ENCODE measurements around the gene BACE2. TPM values are rescaled to one million over a fixed set of nuclear protein-coding genes. Genes with fewer than 3 reads are reported as not detected.

The BACE2 gene
- total and polyA plus RNA-seq, 2 experiments from 2014 or later = 28.4 to 37.0 TPM

DNA sequence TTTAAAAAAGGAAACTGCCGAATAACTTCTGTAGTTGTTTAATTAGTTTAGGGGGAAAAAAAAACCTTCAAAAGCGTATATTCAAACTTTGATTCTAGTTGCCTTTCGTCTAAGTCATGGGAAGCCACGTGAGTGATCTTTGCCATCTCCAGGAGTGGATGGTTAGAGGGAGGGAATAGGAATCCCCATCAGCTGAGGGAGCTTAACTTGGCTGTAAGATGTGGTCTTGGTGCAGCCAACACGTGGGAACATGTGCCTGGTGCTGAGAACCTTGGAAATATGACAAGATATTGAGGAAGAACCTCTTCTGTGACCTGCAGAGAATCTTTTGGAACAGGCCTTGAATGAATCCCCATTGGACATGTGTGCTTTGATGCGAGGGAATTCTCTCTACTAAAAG is 1.7 kb downstream of the BACE2 start:
- DNase-seq (ENCODE audit: low spot score) = no peak
- H3K27ac ChIP-seq = no peak overlapping the region
- no peaks in the 10 kb centered on the region for H3K27me3 ChIP-seq
- 68% methylated on average over 6 of the region's 6 CpGs for WGBS (ENCODE audit: low lambda C conversion rate, missing lambda C conversion rate)
- TF ChIP-seq, protein P1, sequence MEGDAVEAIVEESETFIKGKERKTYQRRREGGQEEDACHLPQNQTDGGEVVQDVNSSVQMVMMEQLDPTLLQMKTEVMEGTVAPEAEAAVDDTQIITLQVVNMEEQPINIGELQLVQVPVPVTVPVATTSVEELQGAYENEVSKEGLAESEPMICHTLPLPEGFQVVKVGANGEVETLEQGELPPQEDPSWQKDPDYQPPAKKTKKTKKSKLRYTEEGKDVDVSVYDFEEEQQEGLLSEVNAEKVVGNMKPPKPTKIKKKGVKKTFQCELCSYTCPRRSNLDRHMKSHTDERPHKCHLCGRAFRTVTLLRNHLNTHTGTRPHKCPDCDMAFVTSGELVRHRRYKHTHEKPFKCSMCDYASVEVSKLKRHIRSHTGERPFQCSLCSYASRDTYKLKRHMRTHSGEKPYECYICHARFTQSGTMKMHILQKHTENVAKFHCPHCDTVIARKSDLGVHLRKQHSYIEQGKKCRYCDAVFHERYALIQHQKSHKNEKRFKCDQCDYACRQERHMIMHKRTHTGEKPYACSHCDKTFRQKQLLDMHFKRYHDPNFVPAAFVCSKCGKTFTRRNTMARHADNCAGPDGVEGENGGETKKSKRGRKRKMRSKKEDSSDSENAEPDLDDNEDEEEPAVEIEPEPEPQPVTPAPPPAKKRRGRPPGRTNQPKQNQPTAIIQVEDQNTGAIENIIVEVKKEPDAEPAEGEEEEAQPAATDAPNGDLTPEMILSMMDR (IDR thresholded peaks at IDR 0.05; ENCODE audit: poor library complexity) = no peak
- TF ChIP-seq EZH2 (IDR thresholded peaks at IDR 0.05; ENCODE audit: borderline replicate concordance) (no peak), EZH2phosphoT487 (IDR thresholded peaks at IDR 0.05; ENCODE audit: low read depth, severe bottlenecking, unreplicated experiment) (no peak)
- no peak overlapping the region for H3K4me3 ChIP-seq
- no peaks in the 10 kb centered on the region for H3K9me2 ChIP-seq (replicated peaks; ENCODE audit: insufficient read depth)
- peaks cover 27% of the 10 kb centered on the region for H3K79me2 ChIP-seq
- no peaks in the 10 kb centered on the region for H3K36me3 ChIP-seq (replicated peaks; ENCODE audit: insufficient read depth, low read depth)
- H2AFZ ChIP-seq = no peak overlapping the region
- H3K9me3 ChIP-seq (ENCODE audit: low read depth) = no peaks in the 10 kb centered on the region
- peaks cover 3% of the 10 kb centered on the region for H4K20me1 ChIP-seq (ENCODE audit: insufficient read depth, poor library complexity, severe bottlenecking)
- peak overlapping the region; percentile 99 for H3K4me2 ChIP-seq
- H3K4me1 ChIP-seq (ENCODE audit: insufficient read depth) = peaks cover 12% of the 10 kb centered on the region

DNA sequence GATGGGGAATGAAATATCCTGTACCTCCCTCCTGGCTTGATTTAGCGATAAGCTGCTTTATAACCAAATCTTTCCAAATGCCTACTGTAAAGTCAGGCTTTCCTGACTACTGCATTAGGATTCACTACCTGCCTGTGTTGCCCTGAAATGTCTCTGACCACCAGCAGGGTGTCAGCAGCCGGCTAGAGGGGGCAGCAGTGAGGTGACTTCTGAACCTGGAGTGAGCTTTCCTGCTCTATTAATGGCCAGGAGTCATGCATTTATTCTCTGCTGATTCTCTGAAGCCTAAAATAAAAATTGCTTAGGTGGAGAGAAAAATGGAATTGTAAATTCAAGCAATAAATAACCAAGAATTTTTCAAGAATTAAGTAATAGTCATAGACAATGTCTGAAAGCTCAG is 2.5 kb downstream of the BACE2 start:
- WGBS (ENCODE audit: low lambda C conversion rate, missing lambda C conversion rate) = 14% methylated on average over 2 of the region's 2 CpGs
- Histone ChIP-seq H3K9me3 (ENCODE audit: low read depth) (no peaks in the 10 kb centered on the region), H3K27ac (no peak overlapping the region), H3K4me3 (no peak overlapping the region), H3K79me2 (peaks cover 28% of the 10 kb centered on the region), H2AFZ (no peak overlapping the region), H4K20me1 (ENCODE audit: insufficient read depth, poor library complexity, severe bottlenecking) (peaks cover 3% of the 10 kb centered on the region), H3K4me1 (ENCODE audit: insufficient read depth) (peaks cover 11% of the 10 kb centered on the region), H3K36me3 (replicated peaks; ENCODE audit: insufficient read depth, low read depth) (no peaks in the 10 kb centered on the region), H3K9me2 (replicated peaks; ENCODE audit: insufficient read depth) (no peaks in the 10 kb centered on the region), H3K27me3 (no peaks in the 10 kb centered on the region), H3K4me2 (peak overlapping the region; percentile 99)
- no peak for TF ChIP-seq EZH2 (IDR thresholded peaks at IDR 0.05; ENCODE audit: borderline replicate concordance)
- TF ChIP-seq, protein P1 (IDR thresholded peaks at IDR 0.05; ENCODE audit: poor library complexity) = peak; percentile 52
- TF ChIP-seq EZH2phosphoT487 (IDR thresholded peaks at IDR 0.05; ENCODE audit: low read depth, severe bottlenecking, unreplicated experiment) = no peak
- DNase-seq (ENCODE audit: low spot score) = peak; percentile 63

DNA sequence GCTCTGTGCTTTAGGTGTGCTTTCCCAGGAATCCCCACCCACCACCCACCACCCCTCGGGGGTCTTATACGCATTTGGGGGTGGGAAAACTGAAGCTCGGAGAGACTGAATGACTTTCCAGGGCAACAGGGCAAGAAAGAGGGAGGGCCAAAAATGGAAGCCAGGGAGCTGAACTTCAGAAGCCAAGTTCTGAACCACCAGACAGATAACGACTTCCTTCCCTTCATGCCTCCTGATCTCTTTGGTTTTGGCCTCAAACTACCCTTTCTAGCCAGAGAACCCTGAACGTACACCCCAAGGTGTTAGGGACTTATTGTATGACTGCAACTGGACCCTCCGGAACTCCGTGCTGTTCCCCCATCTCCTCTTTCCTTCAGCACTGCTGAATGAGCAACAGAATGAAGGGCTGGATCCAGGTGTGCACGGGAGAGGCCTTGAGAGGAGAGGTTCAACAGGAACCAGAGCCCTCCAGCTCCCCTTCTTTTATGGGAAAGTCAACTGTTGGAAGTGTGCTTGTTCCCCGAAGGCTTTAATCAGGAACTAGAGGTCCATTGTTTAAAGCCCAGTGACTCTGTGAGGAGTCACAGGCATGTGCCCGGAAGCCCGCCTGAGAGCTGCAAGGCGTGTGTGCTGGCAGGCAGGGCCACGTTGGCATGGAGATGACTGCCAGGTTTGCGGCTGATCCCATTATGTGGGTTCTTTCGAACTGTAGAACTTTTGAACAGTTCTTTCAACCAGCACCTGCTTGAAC is 3.1 kb downstream of the BACE2 start:
- no peak overlapping the region for H3K4me3 ChIP-seq
- 79% methylated on average over 15 of the region's 15 CpGs for WGBS (ENCODE audit: low lambda C conversion rate, missing lambda C conversion rate)
- no peak overlapping the region for H3K4me2 ChIP-seq
- H3K36me3 ChIP-seq (replicated peaks; ENCODE audit: insufficient read depth, low read depth) = no peaks in the 10 kb centered on the region
- H3K9me3 ChIP-seq (ENCODE audit: low read depth) = no peaks in the 10 kb centered on the region
- H3K4me1 ChIP-seq (ENCODE audit: insufficient read depth) = peaks cover 6% of the 10 kb centered on the region
- H3K79me2 ChIP-seq = peaks cover 32% of the 10 kb centered on the region
- H3K9me2 ChIP-seq (replicated peaks; ENCODE audit: insufficient read depth) = no peaks in the 10 kb centered on the region
- DNase-seq (ENCODE audit: low spot score) = no peak
- no peak overlapping the region for H3K27ac ChIP-seq
- no peaks in the 10 kb centered on the region for H3K27me3 ChIP-seq
- TF ChIP-seq EZH2 (IDR thresholded peaks at IDR 0.05; ENCODE audit: borderline replicate concordance) (no peak), EZH2phosphoT487 (IDR thresholded peaks at IDR 0.05; ENCODE audit: low read depth, severe bottlenecking, unreplicated experiment) (no peak)
- TF ChIP-seq, protein P1 (IDR thresholded peaks at IDR 0.05; ENCODE audit: poor library complexity) = no peak
- peaks cover 3% of the 10 kb centered on the region for H4K20me1 ChIP-seq (ENCODE audit: insufficient read depth, poor library complexity, severe bottlenecking)
- H2AFZ ChIP-seq = no peak overlapping the region
